ENCODE data around the gene PLCB4. TPM values are rescaled to one million over a fixed set of nuclear protein-coding genes. Genes with fewer than 3 reads are reported as not detected.

Gene PLCB4
- total RNA-seq, 1 donor = 4.1 TPM

GRCh38 chr20:9516234-9516871 lies 447.5 kb downstream of the PLCB4 start:
- no peak overlapping the region for H3K4me3 ChIP-seq (ENCODE audit: low read depth, low read length)
- no peak for TF ChIP-seq CTCF (IDR thresholded peaks at IDR 0.05; ENCODE audit: insufficient read depth, low read length)
- DNase-seq (ENCODE audit: low read depth) = peak; percentile 14

- no peak overlapping the region for H3K4me3 ChIP-seq (ENCODE audit: low read depth, low read length)
- no peak for TF ChIP-seq CTCF (IDR thresholded peaks at IDR 0.05; ENCODE audit: insufficient read depth, low read length)
Observed at GRCh38 chr20:9517297-9518162, 448.6 kb downstream of the PLCB4 start.

GRCh38 chr20:9518576-9519175 lies 449.8 kb downstream of the PLCB4 start:
- no peak for DNase-seq (ENCODE audit: low read depth)
- TF ChIP-seq CTCF (IDR thresholded peaks at IDR 0.05; ENCODE audit: insufficient read depth, low read length) = no peak
- H3K4me3 ChIP-seq (ENCODE audit: low read depth, low read length) = no peak overlapping the region

More at GRCh38 chr20:9517297-9518162, 448.6 kb downstream of the PLCB4 start:
- no peak for DNase-seq (ENCODE audit: low read depth)

- TF ChIP-seq CTCF (IDR thresholded peaks at IDR 0.05; ENCODE audit: insufficient read depth, low read length) = no peak
- DNase-seq (ENCODE audit: low read depth) = no peak
- no peak overlapping the region for H3K4me3 ChIP-seq (ENCODE audit: low read depth, low read length)
Observed at GRCh38 chr20:9520086-9520485, 451.2 kb downstream of the PLCB4 start.

GRCh38 chr20:9523636-9524035 lies 454.7 kb downstream of the PLCB4 start:
- no peak overlapping the region for H3K4me3 ChIP-seq (ENCODE audit: low read depth, low read length)
- no peak for TF ChIP-seq CTCF (IDR thresholded peaks at IDR 0.05; ENCODE audit: insufficient read depth, low read length)
- DNase-seq (ENCODE audit: low read depth) = no peak

Data from fibroblast of the aortic adventitia (primary cell).